ENCODE measurements around the gene PITPNC1.

PITPNC1 gene

GRCh38 chr17:67602444-67602843 lies 225.4 kb downstream of the PITPNC1 start:
- TF ChIP-seq CTCF (conservative IDR thresholded peaks at IDR 0.05; ENCODE audit: control insufficient read depth, insufficient read depth, low read depth, low read length), result no peak
- H3K4me3 ChIP-seq (ENCODE audit: control insufficient read depth, low read depth, low read length), result no peak overlapping the region

GRCh38 chr17:67602974-67603373 lies 225.9 kb downstream of the PITPNC1 start:
- TF ChIP-seq CTCF (conservative IDR thresholded peaks at IDR 0.05; ENCODE audit: control insufficient read depth, insufficient read depth, low read depth, low read length), result peak; percentile 60
- DNase-seq (ENCODE audit: low read depth), result peak; percentile 65
- H3K4me3 ChIP-seq (ENCODE audit: control insufficient read depth, low read depth, low read length), result no peak overlapping the region

More at GRCh38 chr17:67602444-67602843, 225.4 kb downstream of the PITPNC1 start:
- no peak for DNase-seq (ENCODE audit: low read depth)

GRCh38 chr17:67605256-67605912 lies 228.3 kb downstream of the PITPNC1 start:
- no peak for TF ChIP-seq CTCF (conservative IDR thresholded peaks at IDR 0.05; ENCODE audit: control insufficient read depth, insufficient read depth, low read depth, low read length)
- DNase-seq (ENCODE audit: low read depth), result peak; percentile 22

GRCh38 chr17:67606471-67606870 lies 229.4 kb downstream of the PITPNC1 start:
- no peak for DNase-seq (ENCODE audit: low read depth)
- no peak for TF ChIP-seq CTCF (conservative IDR thresholded peaks at IDR 0.05; ENCODE audit: control insufficient read depth, insufficient read depth, low read depth, low read length)
- H3K4me3 ChIP-seq (ENCODE audit: control insufficient read depth, low read depth, low read length), result no peak overlapping the region

More at GRCh38 chr17:67605256-67605912, 228.3 kb downstream of the PITPNC1 start:
- H3K4me3 ChIP-seq (ENCODE audit: control insufficient read depth, low read depth, low read length), result no peak overlapping the region

- no peak for TF ChIP-seq CTCF (conservative IDR thresholded peaks at IDR 0.05; ENCODE audit: control insufficient read depth, insufficient read depth, low read depth, low read length)
- no peak for DNase-seq (ENCODE audit: low read depth)
These were observed 230.0 kb downstream of the PITPNC1 start for GRCh38 chr17:67606896-67607604.

GRCh38 chr17:67610061-67610460 lies 233.0 kb downstream of the PITPNC1 start:
- TF ChIP-seq CTCF (conservative IDR thresholded peaks at IDR 0.05; ENCODE audit: control insufficient read depth, insufficient read depth, low read depth, low read length), result no peak
- no peak overlapping the region for H3K4me3 ChIP-seq (ENCODE audit: control insufficient read depth, low read depth, low read length)
- DNase-seq (ENCODE audit: low read depth), result no peak

More at GRCh38 chr17:67606896-67607604, 230.0 kb downstream of the PITPNC1 start:
- no peak overlapping the region for H3K4me3 ChIP-seq (ENCODE audit: control insufficient read depth, low read depth, low read length)

Measured in fibroblast of mammary gland (primary cell).